K562 (cell line): ENCODE data around the gene FGFBP2. TPM values are rescaled to one million over a fixed set of nuclear protein-coding genes. Genes with fewer than 3 reads are reported as not detected.

ENCODE experiments used
- ATAC-seq: fragments of 200-7000 bp; cut with Tn5 transposase; 3 replicates; pipeline ENCODE4 v1.9.1; 2020; ENCODE audit warnings: moderate library complexity
- BruUV-seq: library from RNA; stranded (reverse); fragments of 400-500 nt; replicated peaks from 2 replicates; lab custom pipeline; 2021; lab: Mats Ljungman, UMichigan
- CTCF ChIA-PET: fragments of 300-600 bp; formaldehyde crosslinking; extraction: SDS; loops from one replicate; lab custom pipeline; 2021; ENCODE audit warnings: low intra/inter-chr PET ratio; lab: Yijun Ruan, JAX
- POLR2A ChIA-PET: fragments of 300-600, 350-650 bp; sonication (Branson Sonifier 250); formaldehyde crosslinking; extraction: SDS; loops from one replicate; lab custom pipeline; 2021; ENCODE audit warnings: antibody characterized with exemption, inconsistent platforms; lab: Yijun Ruan, JAX
- DNase-seq, 4 experiments: peaks; one replicate each; pipeline versions ENCODE4 v3.0.0 to v3.0.0-alpha.2; 2011 to 2018; ENCODE audit warnings: low spot score in 3 of 4, mixed read lengths in 3 of 4; ENCODE audit errors: extremely low read depth in 1 of 4
- FAIRE-seq: peaks from 2 replicates; lab custom pipeline; 2011; peaks lifted over from hg19 to GRCh38; lab: Jason Lieb, UNC
- H2AFZ ChIP-seq: 2 replicates; pipeline ENCODE4 v1.6.0; 2011; ENCODE audit warnings: low read depth, low read length, control low read depth, inconsistent platforms
- H3K27ac ChIP-seq: fragments of 200-600 bp; 3 replicates; pipeline ENCODE4 v1.8.0; 2011; ENCODE audit warnings: low read depth, mild to moderate bottlenecking, control low read depth, inconsistent platforms, low read length, moderate library complexity, mixed read lengths; ENCODE audit errors: extremely low read depth
- H3K27me3 ChIP-seq, 2 experiments: fragments of 300-600 bp in 1 of 2; 2 replicates in 1 of 2; 3 replicates in 1 of 2; pipeline versions ENCODE4 v1.6.0 to v1.8.0; 2011; ENCODE audit warnings: inconsistent platforms in 2 of 2, low read length in 2 of 2, mild to moderate bottlenecking in 1 of 2, mixed read lengths in 1 of 2, moderate library complexity in 1 of 2; ENCODE audit not compliant: control insufficient read depth in 2 of 2, insufficient read depth in 2 of 2
- H3K36me3 ChIP-seq: fragments of 300-600 bp; 3 replicates; pipeline ENCODE4 v1.8.0; 2011; ENCODE audit warnings: mild to moderate bottlenecking, low read length, inconsistent platforms; ENCODE audit not compliant: control insufficient read depth, insufficient read depth
- H3K4me1 ChIP-seq, 2 experiments: fragments of 200-600 bp in 1 of 2; replicated peaks in 1 of 2; 2 replicates in 1 of 2; 3 replicates in 1 of 2; pipeline versions ENCODE4 v1.5.1 to v1.8.0; 2011; ENCODE audit warnings: inconsistent platforms in 2 of 2, low read length in 2 of 2, mild to moderate bottlenecking in 1 of 2, mixed read lengths in 1 of 2, moderate library complexity in 1 of 2; ENCODE audit not compliant: control insufficient read depth in 2 of 2, insufficient read depth in 2 of 2
- H3K4me2 ChIP-seq: 2 replicates; pipeline ENCODE4 v1.6.1; 2011; ENCODE audit warnings: low read length, control low read depth, inconsistent platforms, mixed read lengths; ENCODE audit not compliant: insufficient read depth
- H3K4me3 ChIP-seq: fragments of 200-600 bp; sonication (generic), shearing (Covaris generic); 2 replicates; pipeline ENCODE4 v1.5.1; 2016; ENCODE audit warnings: control low read depth, inconsistent platforms
- H3K79me2 ChIP-seq: fragments of 200-600 bp; 3 replicates; pipeline ENCODE4 v1.8.0; 2011; ENCODE audit warnings: low read length, inconsistent platforms; ENCODE audit not compliant: control insufficient read depth, insufficient read depth
- H3K9ac ChIP-seq, 2 experiments: 2 replicates each; pipeline versions ENCODE4 v1.6.0 to v1.6.1; 2011; ENCODE audit warnings: low read depth in 2 of 2, low read length in 2 of 2, control low read depth in 1 of 2, inconsistent platforms in 1 of 2, mild to moderate bottlenecking in 1 of 2, mixed read lengths in 1 of 2; ENCODE audit not compliant: insufficient read depth in 1 of 2
- H3K9me1 ChIP-seq: one replicate; pipeline ENCODE4 v1.6.0; 2011; ENCODE audit warnings: inconsistent platforms, mild to moderate bottlenecking, low read length, moderate library complexity; ENCODE audit not compliant: control insufficient read depth, insufficient read depth
- H3K9me3 ChIP-seq: replicated peaks from 2 replicates; pipeline ENCODE4 v1.5.1; 2011; ENCODE audit warnings: low read depth, low read length, inconsistent platforms; ENCODE audit not compliant: control insufficient read depth, insufficient read depth
- H4K20me1 ChIP-seq: replicated peaks from 2 replicates; pipeline ENCODE4 v1.6.1; 2011; ENCODE audit warnings: low read length, inconsistent platforms, mixed read lengths; ENCODE audit not compliant: control insufficient read depth, insufficient read depth
- BRCA1 ChIP-seq, 2 experiments: fragments of 450-650 bp in 1 of 2; sonication (generic) in 1 of 2; formaldehyde crosslinking in 1 of 2; IDR thresholded peaks; 2 replicates each; pipeline versions ENCODE4 v1.5.0 to v1.6.1; 2017 to 2020; ENCODE audit warnings: mild to moderate bottlenecking in 1 of 2, missing genetic modification reagents in 1 of 2
- CREM ChIP-seq: IDR thresholded peaks from 2 replicates; pipeline ENCODE4 v1.6.1; 2014; ENCODE audit warnings: antibody characterized with exemption, low read depth
- ELF2 ChIP-seq: fragments of 250-450 bp; sonication (Bioruptor Pico); IDR thresholded peaks from 2 replicates; pipeline ENCODE4 v1.5.0; 2021; ENCODE audit warnings: mild to moderate bottlenecking
- HNRNPH1 ChIP-seq: fragments of 200-400 bp; formaldehyde crosslinking; optimal IDR thresholded peaks from 2 replicates; pipeline ENCODE3; 2017; ENCODE audit warnings: low read depth, mild to moderate bottlenecking, low read length, moderate library complexity
- HNRNPUL1 ChIP-seq: fragments of 200-400 bp; formaldehyde crosslinking; IDR thresholded peaks from 2 replicates; pipeline ENCODE4 v1.6.1; 2017; ENCODE audit warnings: low read length
- L3MBTL2 ChIP-seq: fragments of 450-650 bp; IDR thresholded peaks from 2 replicates; pipeline ENCODE4 v1.6.1; 2016; ENCODE audit warnings: mild to moderate bottlenecking, moderate library complexity
- MCM7 ChIP-seq, 2 experiments: fragments of 450-650 bp; IDR thresholded peaks; 2 replicates each; pipeline ENCODE4 v1.6.1; 2016 to 2018
- MED1 ChIP-seq: sonication (generic); formaldehyde crosslinking; IDR thresholded peaks from 2 replicates; pipeline ENCODE4 v1.8.1; 2023; ENCODE audit warnings: missing genetic modification reagents, borderline replicate concordance
- NR1H2 ChIP-seq: sonication (generic); formaldehyde crosslinking; IDR thresholded peaks from 2 replicates; pipeline ENCODE4 v1.4.0; 2020; ENCODE audit warnings: mild to moderate bottlenecking, missing genetic modification reagents
- PBX2 ChIP-seq, 2 experiments: IDR thresholded peaks in 1 of 2; conservative IDR thresholded peaks in 1 of 2; 2 replicates each; pipeline ENCODE4 v1.6.1; 2016; ENCODE audit warnings: low read depth in 2 of 2, mild to moderate bottlenecking in 1 of 2, missing compliant biosample characterization in 1 of 2, missing genetic modification characterization in 1 of 2, moderate library complexity in 1 of 2
- PKNOX1 ChIP-seq: fragments of 450-650 bp; IDR thresholded peaks from 2 replicates; pipeline ENCODE4 v1.6.1; 2016
- RNF2 ChIP-seq: sonication (generic); IDR thresholded peaks from 2 replicates; pipeline ENCODE4 v1.6.1; 2016
- SAFB ChIP-seq: fragments of 200-400 bp; formaldehyde crosslinking; IDR thresholded peaks from 2 replicates; pipeline ENCODE4 v1.6.1; 2017; ENCODE audit warnings: low read depth, low read length, borderline replicate concordance
- STAT6 ChIP-seq: sonication (generic); formaldehyde crosslinking; IDR thresholded peaks from 2 replicates; pipeline ENCODE4 v1.8.1; 2023; ENCODE audit warnings: mild to moderate bottlenecking, missing genetic modification reagents
- ZFX ChIP-seq: sonication (generic); formaldehyde crosslinking; IDR thresholded peaks from 2 replicates; pipeline ENCODE4 v1.8.0; 2022; ENCODE audit warnings: mild to moderate bottlenecking, missing genetic modification reagents, moderate library complexity
- ZNF184 ChIP-seq: sonication (generic); formaldehyde crosslinking; IDR thresholded peaks from 2 replicates; pipeline ENCODE4 v1.5.0; 2020; ENCODE audit warnings: missing genetic modification reagents
- ZNF695 ChIP-seq: fragments of 450-650 bp; formaldehyde crosslinking; IDR thresholded peaks from 2 replicates; pipeline ENCODE4 v1.4.0; 2020; ENCODE audit warnings: mild to moderate bottlenecking, moderate library complexity
- ZSCAN29 ChIP-seq: fragments of 450-650 bp; IDR thresholded peaks from 2 replicates; pipeline ENCODE4 v1.6.1; 2017
- WGBS: fragments of 100-300 bp; shearing (Covaris generic); methylation state at CpG from one replicate; pipeline ENCODE4 v1.1.6; 2016; ENCODE audit warnings: low coverage, mixed read lengths; ENCODE audit not compliant: insufficient coverage; ENCODE audit errors: missing lambda C conversion rate; 5-methylcytosine and 5-hydroxymethylcytosine counted together
- in situ Hi-C: fragments of 300-500 bp; cut with MboI; formaldehyde crosslinking; loops from 4 replicates; pipeline ENCODE4 v1.15.0; 2018; ENCODE audit warnings: inconsistent platforms, mixed read lengths
- intact Hi-C: fragments of 100-400 bp; cut with micrococcal nuclease; formaldehyde crosslinking; loops from 2 replicates; pipeline ENCODE4 v1.14.2; 2022
- polyA plus RNA-seq, 8 experiments: library from polyadenylated mRNA; depleted of rRNA in 4 of 8; stranded (reverse) in 5 of 8; unstranded in 3 of 8; fragments of >200 nt; fragmentation: Nextera tagmentation in 2 of 8; fragmentation: Illumina TruSeq in 1 of 8; extraction: Ambion mirVana in 2 of 8; extraction: Trizol in 1 of 8; gene quantifications; 2 replicates each; pipeline versions ENCODE4 v1.2.1 to v1.2.3, GENCODE V29; 2011 to 2014; ENCODE audit warnings: inconsistent platforms in 1 of 8, missing spikeins in 1 of 8
- total RNA-seq, 7 experiments: library from RNA; depleted of rRNA in 6 of 7; stranded (reverse); fragments of >200 nt in 6 of 7; fragmentation: Illumina TruSeq in 2 of 7; extraction: Trizol in 2 of 7; gene quantifications; 2 replicates each; pipeline versions ENCODE4 v1.2.1 to v1.2.3, GENCODE V29; 2011 to 2021; ENCODE audit warnings: low replicate concordance in 1 of 7

FGFBP2 gene
- total and polyA plus RNA-seq, 9 of the 15 experiments (the other 6 are each of a cell fraction or from before 2014, with no cell fraction given) = not detected

GRCh38 chr4:15989424-15989823 is 26.4 kb upstream of the FGFBP2 start (continued):
- no peak for TF ChIP-seq STAT6 (CRISPR knock-in tag)
- TF ChIP-seq MED1 (CRISPR knock-in tag) = no peak
- no peak for TF ChIP-seq NR1H2 (CRISPR knock-in tag)
- no peak for TF ChIP-seq ELF2 (CRISPR knock-in tag)

GRCh38 chr4:15988222-15988621 is 25.2 kb upstream of the FGFBP2 start:
- Histone ChIP-seq H3K4me1 (no peaks in the 10 kb centered on the region), H3K4me2 (no peak overlapping the region), H4K20me1 (no peaks in the 10 kb centered on the region), H3K79me2 (no peaks in the 10 kb centered on the region), H3K27me3 (peaks cover 2 to 21% of the 10 kb centered on the region in 2 experiments; a peak in 4 of 5 replicates), H3K36me3 (no peaks in the 10 kb centered on the region), H3K9ac (no peak overlapping the region), H3K27ac (no peak overlapping the region), H3K9me1 (no peaks in the 10 kb centered on the region), H3K9me3 (no peaks in the 10 kb centered on the region), H2AFZ (no peak overlapping the region), H3K4me3 (no peak overlapping the region)
- ChIA-PET POLR2A (interaction anchor here (1.1 kb wide), 2 partner anchors 17 to 32 kb away, joined by 3 read pairs; no protein-coding TSS in a partner anchor), CTCF (no interaction called here)
- ATAC-seq (no peak), FAIRE-seq (no peak), DNase-seq (no peak)
- 7% methylated on average over 1 of the region's 1 CpG for WGBS
- in situ Hi-C loops = no loop called here
- BruUV-seq = no TSS peak
- intact Hi-C loops = no loop called here
- TF ChIP-seq PBX2 (CRISPR knock-in tag; IDR thresholded peaks at IDR 0.05; ENCODE audit: low read depth) = no peak
- TF ChIP-seq PBX2 (tag; conservative IDR thresholded peaks at IDR 0.05; ENCODE audit: low read depth) = no peak
- TF ChIP-seq PKNOX1 = no peak
- no peak for TF ChIP-seq ZNF184 (CRISPR knock-in tag)
- no peak for TF ChIP-seq HNRNPUL1
- no peak for TF ChIP-seq ZFX (CRISPR knock-in tag)
- TF ChIP-seq ZNF695 (CRISPR knock-in tag) = no peak
- no peak for TF ChIP-seq BRCA1 (IDR thresholded peaks at IDR 0.05)
- no peak for TF ChIP-seq BRCA1 (CRISPR knock-in tag; IDR thresholded peaks at IDR 0.05)
- TF ChIP-seq HNRNPH1 = no peak
- TF ChIP-seq ZSCAN29 = no peak
- no peak for TF ChIP-seq MCM7 (IDR thresholded peaks at IDR 0.05)
- no peak for TF ChIP-seq CREM
- TF ChIP-seq RNF2 = no peak
- no peak for TF ChIP-seq L3MBTL2
- no peak for TF ChIP-seq SAFB
